Kidney (tissue), 14 donors: ENCODE measurements around the gene CALHM4. TPM values are rescaled to one million over a fixed set of nuclear protein-coding genes. Genes with fewer than 3 reads are reported as not detected.

ENCODE experiments used
- DNase-seq, 5 donors: peaks; one replicate each; pipeline ENCODE4 v3.0.0-alpha.2; 2013 to 2020
- FAIRE-seq: peaks from 2 replicates; lab custom pipeline; 2012; peaks lifted over from hg19 to GRCh38; lab: Jason Lieb, UNC
- H3K27ac ChIP-seq, 2 donors: one replicate each; pipeline ENCODE4 v1.7.0; 2013; ENCODE audit warnings: low read depth in 2 of 2, low read length in 2 of 2, inconsistent platforms in 1 of 2
- H3K27me3 ChIP-seq: one replicate; pipeline ENCODE4 v1.7.1; 2013; ENCODE audit warnings: low read length, inconsistent platforms; ENCODE audit not compliant: control insufficient read depth, insufficient read depth
- H3K36me3 ChIP-seq, 3 donors: one replicate each; pipeline versions ENCODE4 v1.7.0 to v1.7.1; 2013; ENCODE audit warnings: low read length in 3 of 3, control low read depth in 1 of 3, inconsistent platforms in 1 of 3; ENCODE audit not compliant: insufficient read depth in 3 of 3, control insufficient read depth in 2 of 3
- H3K4me1 ChIP-seq, 3 donors: one replicate each; pipeline versions ENCODE4 v1.7.0 to v1.7.1; 2013; ENCODE audit warnings: low read length in 3 of 3, inconsistent platforms in 1 of 3, low read depth in 1 of 3; ENCODE audit not compliant: control insufficient read depth in 2 of 3, insufficient read depth in 2 of 3
- H3K4me3 ChIP-seq, 3 donors: one replicate each; pipeline versions ENCODE4 v1.7.0 to v1.8.1; 2013; ENCODE audit warnings: low read length in 3 of 3, control low read depth in 1 of 3, inconsistent platforms in 1 of 3
- H3K9ac ChIP-seq, 3 donors: one replicate each; pipeline versions ENCODE4 v1.7.0 to v1.7.1; 2013; ENCODE audit warnings: low read length in 3 of 3, control low read depth in 1 of 3, inconsistent platforms in 1 of 3
- H3K9me3 ChIP-seq, 3 donors: one replicate each; pipeline versions ENCODE4 v1.7.0 to v1.7.1; 2013; ENCODE audit warnings: low read length in 3 of 3, control low read depth in 1 of 3, inconsistent platforms in 1 of 3; ENCODE audit not compliant: control insufficient read depth in 2 of 3, insufficient read depth in 1 of 3
- CTCF ChIP-seq: IDR thresholded peaks from 3 replicates; pipeline ENCODE4 v1.5.1; 2012; ENCODE audit warnings: mild to moderate bottlenecking, moderate library complexity, borderline replicate concordance; ENCODE audit not compliant: insufficient read depth; ENCODE audit errors: extremely low read depth
- intact Hi-C: fragments of 100-400 bp; cut with DNase I; formaldehyde crosslinking; loops from one replicate; pipeline ENCODE4 v1.11.1; 2022
- polyA plus RNA-seq: library from polyadenylated mRNA; stranded (reverse); fragments of 350-450 nt; fragmentation: Illumina TruSeq; extraction: RNeasy Lipid Tissue Mini Kit (QIAGEN cat#74804); gene quantifications from one replicate; pipeline ENCODE4 v1.2.3, GENCODE V29; 2014; ENCODE audit warnings: low read depth, low replicate concordance; ENCODE audit not compliant: insufficient read depth
- total RNA-seq: library from RNA; stranded (reverse); fragmentation: NEBNext Ultra II Directional; extraction: Animal tissue kit (Norgen Biotek cat#: 25700); gene quantifications from one replicate; pipeline ENCODE4 v1.2.1, GENCODE V29; 2021
- donor health status: control.
- donor health status: control.
- donor health status: control.
- donor health status: control.
- donor health status: control.
- donor health status: DM: yes; HTN: yes; CAD: no.
- donor health status: Normal renal cell carcinoma (clear cell type).

CALHM4 gene
- total and polyA plus RNA-seq, 2 donors from 2014 or later = 0.60 TPM; not detected in 1

GRCh38 chr6:116528780-116529179 lies 24.8 kb upstream of the CALHM4 start:
- intact Hi-C loops = no loop called here
- no peak for TF ChIP-seq CTCF
- H3K4me3 ChIP-seq = no peak overlapping the region
- H3K4me1 ChIP-seq = peaks cover 2 to 4% (median 3%) of the 10 kb centered on the region in 3 donors
- H3K27ac ChIP-seq = no peak overlapping the region
- H3K36me3 ChIP-seq = no peaks in the 10 kb centered on the region
- H3K9ac ChIP-seq = no peak overlapping the region
- no peaks in the 10 kb centered on the region for H3K9me3 ChIP-seq
- FAIRE-seq = no peak
- H3K27me3 ChIP-seq = no peaks in the 10 kb centered on the region
- no peak for DNase-seq

- FAIRE-seq = no peak
- intact Hi-C loops = loop anchor here (10.0 kb wide), 1 partner anchor 235 kb away; no protein-coding TSS in a partner anchor
- TF ChIP-seq CTCF = no peak
Observed at GRCh38 chr6:116529466-116530290, 23.9 kb upstream of the CALHM4 start.

GRCh38 chr6:116530436-116530835 lies 23.1 kb upstream of the CALHM4 start:
- no peak for TF ChIP-seq CTCF
- intact Hi-C loops = loop anchor here (10.0 kb wide), 1 partner anchor 236 kb away; no protein-coding TSS in a partner anchor
- no peak for FAIRE-seq

More at GRCh38 chr6:116529466-116530290, 23.9 kb upstream of the CALHM4 start:
- Histone ChIP-seq H3K27me3 (no peaks in the 10 kb centered on the region), H3K4me3 (no peak overlapping the region), H3K9ac (no peak overlapping the region), H3K9me3 (no peaks in the 10 kb centered on the region), H3K4me1 (peaks cover 2 to 4% (median 3%) of the 10 kb centered on the region in 3 donors), H3K27ac (no peak overlapping the region), H3K36me3 (no peaks in the 10 kb centered on the region)
- DNase-seq = no peak

More at GRCh38 chr6:116530436-116530835, 23.1 kb upstream of the CALHM4 start:
- Histone ChIP-seq H3K36me3 (no peaks in the 10 kb centered on the region), H3K27ac (no peak overlapping the region), H3K9me3 (no peaks in the 10 kb centered on the region), H3K27me3 (no peaks in the 10 kb centered on the region), H3K9ac (no peak overlapping the region), H3K4me3 (no peak overlapping the region), H3K4me1 (peaks cover 0 to 4% (median 2%) of the 10 kb centered on the region in 3 donors)
- DNase-seq = peak in 2 of 5 donors; percentile 15 to 28
